Mucosa of rectum (tissue), 2 donors: ENCODE measurements around the gene CYP17A1.
A peak's percentile ranks its signal among the peaks of the same experiment; 100 is the strongest.

Experiments used
- H3K27ac ChIP-seq, 2 donors: one replicate each; pipeline ENCODE4 v1.7.0; 2013; ENCODE audit warnings: inconsistent platforms in 2 of 2, low read depth in 2 of 2, low read length in 2 of 2
- H3K27me3 ChIP-seq, 2 donors: one replicate each; pipeline ENCODE4 v1.7.0; 2013; ENCODE audit warnings: low read length in 2 of 2; ENCODE audit not compliant: control insufficient read depth in 2 of 2, insufficient read depth in 2 of 2
- H3K36me3 ChIP-seq, 2 donors: one replicate each; pipeline ENCODE4 v1.7.0; 2013; ENCODE audit warnings: low read length in 2 of 2; ENCODE audit not compliant: control insufficient read depth in 2 of 2, insufficient read depth in 2 of 2
- H3K4me1 ChIP-seq, 2 donors: one replicate each; pipeline ENCODE4 v1.7.0; 2013; ENCODE audit warnings: low read length in 2 of 2, mild to moderate bottlenecking in 1 of 2; ENCODE audit not compliant: control insufficient read depth in 2 of 2, insufficient read depth in 2 of 2
- H3K4me3 ChIP-seq, 2 donors: one replicate each; pipeline ENCODE4 v1.7.0; 2013; ENCODE audit warnings: low read length in 2 of 2
- H3K9ac ChIP-seq, 2 donors: one replicate each; pipeline ENCODE4 v1.7.0; 2013; ENCODE audit warnings: low read length in 2 of 2, low read depth in 1 of 2, mild to moderate bottlenecking in 1 of 2
- H3K9me3 ChIP-seq, 2 donors: one replicate each; pipeline ENCODE4 v1.7.0; 2013; ENCODE audit warnings: low read length in 2 of 2; ENCODE audit not compliant: control insufficient read depth in 2 of 2
- donor health status: healthy.
- donor health status: Normal muscosa, but diverticular disease.

CYP17A1 gene

DNA sequence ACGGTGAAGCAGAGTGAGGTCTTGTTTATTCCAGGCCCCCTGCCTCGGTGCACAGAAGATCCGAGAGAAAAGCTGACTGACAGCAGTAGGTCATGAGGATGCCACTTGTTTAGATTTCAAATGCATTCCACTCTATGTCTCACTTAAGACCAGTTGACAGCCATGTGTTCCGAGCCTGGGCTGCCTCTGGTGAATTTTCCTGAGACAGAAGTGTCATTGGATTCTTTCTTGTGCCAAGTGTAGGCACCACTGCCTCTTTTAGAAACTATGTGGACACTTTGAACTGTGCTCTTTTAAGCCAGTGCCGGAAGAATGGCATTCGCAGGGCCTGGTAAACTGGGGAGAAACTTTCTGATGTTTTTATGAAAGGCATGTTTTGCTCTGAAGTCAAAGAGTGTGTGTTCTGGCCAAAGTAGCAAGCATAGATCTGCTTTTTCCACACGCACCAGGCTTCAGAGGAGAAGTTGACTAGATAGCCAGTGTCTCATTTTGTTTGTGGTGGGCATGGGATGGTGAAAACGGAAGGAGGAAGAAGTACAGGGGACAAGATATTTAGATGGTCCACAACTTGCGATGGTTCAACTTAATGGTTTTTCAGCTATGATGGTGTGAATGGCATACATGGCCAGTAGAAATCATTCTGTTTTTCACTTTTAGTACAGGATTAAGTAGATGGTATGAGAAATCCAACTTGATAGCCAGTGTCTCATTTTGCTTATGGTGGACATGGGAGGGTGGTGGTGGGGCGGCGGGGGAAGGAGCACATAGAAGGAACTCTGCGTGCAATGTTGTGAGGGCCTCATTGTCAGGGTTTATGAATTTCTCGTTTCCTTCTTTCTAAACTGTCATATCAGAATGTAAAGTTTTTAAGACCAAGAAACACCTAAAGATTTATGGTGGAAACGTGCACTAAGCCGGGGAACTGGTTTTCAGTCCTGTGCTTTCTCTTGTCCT is 41.5 kb downstream of the CYP17A1 start:
- H3K36me3 ChIP-seq: peaks cover 18 to 22% of the 10 kb centered on the region in 2 donors
- no peaks in the 10 kb centered on the region for H3K9me3 ChIP-seq
- peak overlapping the region in 1 of 2 donors; percentile 14 for H3K9ac ChIP-seq

DNA sequence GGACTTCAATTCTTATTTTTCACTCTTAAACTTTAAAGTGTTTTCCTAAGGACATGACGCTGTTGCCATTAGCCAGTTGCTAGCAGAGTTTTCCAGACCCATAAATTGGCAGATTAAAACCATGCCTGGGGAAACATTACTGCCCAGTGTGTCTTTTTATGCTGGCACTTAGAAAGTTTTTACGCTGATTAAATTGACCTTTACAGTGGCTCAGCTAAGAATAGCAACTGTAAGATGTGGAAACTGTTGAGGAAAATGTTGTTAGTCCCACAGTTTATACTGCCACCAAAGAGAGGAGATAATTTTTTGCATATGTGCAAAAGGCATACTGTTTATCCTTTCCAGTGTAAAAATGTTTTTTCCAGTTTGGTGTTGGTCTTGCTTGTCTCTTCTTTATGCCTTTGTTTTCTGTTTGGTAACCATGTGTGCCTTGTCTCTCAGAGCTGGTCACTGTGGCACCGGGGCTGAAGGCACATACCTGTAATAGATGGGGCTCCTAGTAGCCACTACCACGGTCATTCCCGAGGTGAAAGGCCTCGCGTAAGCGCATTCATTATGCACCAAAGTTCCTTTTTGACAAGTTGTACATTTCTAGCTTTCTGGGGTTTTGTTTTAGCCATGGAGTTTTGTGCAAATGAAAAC is 45.3 kb downstream of the CYP17A1 start:
- Histone ChIP-seq H3K9me3 (no peaks in the 10 kb centered on the region), H3K4me3 (no peak overlapping the region), H3K36me3 (no peaks in the 10 kb centered on the region), H3K4me1 (peaks cover 5 to 10% of the 10 kb centered on the region in 2 donors), H3K9ac (no peak overlapping the region), H3K27ac (no peak overlapping the region), H3K27me3 (no peaks in the 10 kb centered on the region)

More for the DNA sequence above, 41.5 kb downstream of the CYP17A1 start:
- Histone ChIP-seq H3K27ac (peak overlapping the region; percentile 54 to 67), H3K27me3 (no peaks in the 10 kb centered on the region), H3K4me1 (peaks cover 9 to 22% of the 10 kb centered on the region in 2 donors), H3K4me3 (peak overlapping the region in 1 of 2 donors; percentile 14)

DNA sequence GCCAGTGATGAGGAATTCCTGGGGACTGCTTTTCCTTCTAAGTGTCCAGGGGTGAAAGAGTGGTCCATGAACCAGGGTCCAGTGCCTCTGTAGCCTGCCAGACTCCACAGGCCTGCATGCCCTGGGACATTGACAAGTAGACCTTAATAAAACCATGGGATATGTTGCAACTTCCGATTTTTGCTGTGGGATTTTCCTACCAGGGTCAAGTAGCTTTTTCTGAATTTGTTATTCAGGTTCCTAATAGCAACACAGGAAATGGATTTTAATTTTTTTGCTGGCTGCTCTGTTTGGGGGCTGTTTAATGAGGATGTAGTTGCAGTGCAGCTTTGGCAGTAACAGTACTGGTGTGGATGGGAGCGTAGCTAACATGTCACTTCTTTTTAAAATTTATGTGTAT is 51.4 kb downstream of the CYP17A1 start:
- no peak overlapping the region for H3K9ac ChIP-seq
- no peaks in the 10 kb centered on the region for H3K9me3 ChIP-seq
- peak overlapping the region in 1 of 2 donors; percentile 74 for H3K27ac ChIP-seq
- peaks cover 17 to 22% of the 10 kb centered on the region in 2 donors for H3K4me1 ChIP-seq
- no peaks in the 10 kb centered on the region for H3K27me3 ChIP-seq
- H3K36me3 ChIP-seq: no peaks in the 10 kb centered on the region
- H3K4me3 ChIP-seq: no peak overlapping the region

DNA sequence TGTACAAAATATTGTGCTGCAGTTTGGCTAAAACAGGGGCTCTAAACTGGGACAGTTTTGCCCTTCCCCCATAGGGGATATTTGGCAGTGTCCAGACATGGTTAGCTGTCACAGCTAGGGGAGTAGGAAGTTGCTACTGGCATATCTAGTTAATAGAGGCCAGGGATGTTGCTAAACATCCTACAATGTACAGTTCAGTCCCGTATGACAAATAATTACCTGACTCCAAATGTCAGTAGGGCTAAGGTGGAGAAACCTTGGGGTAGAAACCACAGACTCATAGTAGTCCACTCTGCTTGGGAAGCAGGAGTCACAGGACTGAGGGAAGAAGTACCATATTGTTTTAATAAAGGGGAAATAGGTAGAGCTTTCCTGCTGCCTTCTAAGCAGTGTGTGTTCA is 53.6 kb downstream of the CYP17A1 start:
- Histone ChIP-seq H3K4me1 (peaks cover 17 to 24% of the 10 kb centered on the region in 2 donors), H3K27me3 (no peaks in the 10 kb centered on the region), H3K27ac (peak overlapping the region; percentile 68), H3K9ac (no peak overlapping the region), H3K36me3 (peaks cover 0 to 4% of the 10 kb centered on the region in 2 donors), H3K9me3 (no peaks in the 10 kb centered on the region), H3K4me3 (no peak overlapping the region)

DNA sequence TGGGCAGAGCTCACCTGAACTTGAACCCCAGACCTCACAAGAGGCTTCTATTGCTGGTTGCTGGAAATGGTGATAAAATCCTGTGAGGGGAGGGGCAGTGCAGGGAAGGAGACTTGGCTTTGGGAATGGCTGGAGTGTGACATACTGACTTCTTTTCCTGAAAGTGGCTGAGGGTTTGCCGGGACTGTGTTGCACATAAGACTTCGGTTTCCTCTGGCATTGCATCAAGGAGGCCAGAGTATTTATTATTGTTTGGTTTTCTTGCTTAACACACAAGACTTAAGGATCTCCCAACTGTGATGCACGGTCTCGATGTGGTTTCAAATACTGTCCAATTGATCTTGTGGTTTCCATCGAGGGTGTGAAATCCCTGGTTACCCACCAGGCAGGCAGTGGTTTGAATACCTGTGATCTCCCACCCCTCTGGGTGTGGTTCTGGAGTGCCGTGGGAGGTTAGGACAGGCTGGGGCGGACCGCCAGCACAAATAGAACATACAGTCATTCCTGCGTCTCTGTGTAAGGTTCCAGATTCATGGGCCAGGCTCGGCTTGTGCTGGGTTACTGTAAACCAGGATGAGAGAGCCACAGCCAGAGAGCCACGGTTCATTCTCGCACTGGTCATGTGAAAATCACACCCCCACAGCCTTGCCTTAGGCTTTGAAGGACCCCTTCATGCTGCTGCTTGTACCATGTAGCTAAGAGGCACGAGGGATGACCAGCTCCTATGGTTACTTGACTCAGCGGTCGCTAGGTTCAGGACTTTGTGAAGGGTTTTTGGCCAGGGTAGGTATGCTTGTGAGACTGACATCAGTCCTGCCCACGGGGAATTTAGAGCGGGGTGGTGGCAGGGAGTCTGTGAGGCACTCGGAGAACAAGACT is 54.3 kb downstream of the CYP17A1 start:
- no peaks in the 10 kb centered on the region for H3K9me3 ChIP-seq
- peaks cover 0 to 6% of the 10 kb centered on the region in 2 donors for H3K36me3 ChIP-seq
- H3K9ac ChIP-seq: peak overlapping the region in 1 of 2 donors; percentile 5
- peaks cover 17 to 24% of the 10 kb centered on the region in 2 donors for H3K4me1 ChIP-seq
- no peak overlapping the region for H3K4me3 ChIP-seq
- H3K27me3 ChIP-seq: no peaks in the 10 kb centered on the region
- peak overlapping the region; percentile 68 for H3K27ac ChIP-seq

DNA sequence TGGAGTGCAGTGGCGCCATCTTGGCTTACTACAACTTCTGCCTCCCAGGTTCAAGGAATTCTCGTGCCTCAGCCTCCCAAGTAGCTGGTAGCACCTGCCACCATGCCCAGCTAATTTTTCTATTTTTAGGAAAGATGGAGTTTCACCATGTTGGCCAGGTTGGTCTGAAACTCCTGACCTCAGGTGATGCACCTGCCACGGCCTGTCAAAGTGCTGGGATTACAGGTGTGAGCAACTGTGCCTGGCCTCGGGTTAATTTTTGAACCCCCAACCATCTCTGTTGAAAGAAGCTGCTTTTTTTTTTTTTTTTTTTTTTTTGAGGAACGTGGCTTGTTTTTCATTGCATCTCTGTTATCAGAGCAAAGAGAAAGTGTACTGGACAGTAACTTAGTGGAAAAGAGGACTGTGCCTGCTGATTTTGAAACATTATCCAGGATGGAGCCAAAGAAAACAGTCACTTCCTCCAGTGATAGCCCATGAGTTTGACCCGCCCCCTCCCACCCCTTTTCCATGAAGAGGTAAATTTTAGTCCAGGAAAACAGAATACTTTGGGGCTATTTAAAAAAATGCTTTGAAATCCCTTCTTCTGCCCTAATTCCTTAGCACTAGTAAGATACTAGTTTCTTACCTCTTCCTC is 55.2 kb downstream of the CYP17A1 start:
- Histone ChIP-seq H3K4me3 (no peak overlapping the region), H3K27ac (peak overlapping the region; percentile 68), H3K9me3 (no peaks in the 10 kb centered on the region), H3K27me3 (no peaks in the 10 kb centered on the region), H3K4me1 (peaks cover 17 to 24% of the 10 kb centered on the region in 2 donors), H3K36me3 (peaks cover 0 to 6% of the 10 kb centered on the region in 2 donors), H3K9ac (peak overlapping the region in 1 of 2 donors; percentile 5)

DNA sequence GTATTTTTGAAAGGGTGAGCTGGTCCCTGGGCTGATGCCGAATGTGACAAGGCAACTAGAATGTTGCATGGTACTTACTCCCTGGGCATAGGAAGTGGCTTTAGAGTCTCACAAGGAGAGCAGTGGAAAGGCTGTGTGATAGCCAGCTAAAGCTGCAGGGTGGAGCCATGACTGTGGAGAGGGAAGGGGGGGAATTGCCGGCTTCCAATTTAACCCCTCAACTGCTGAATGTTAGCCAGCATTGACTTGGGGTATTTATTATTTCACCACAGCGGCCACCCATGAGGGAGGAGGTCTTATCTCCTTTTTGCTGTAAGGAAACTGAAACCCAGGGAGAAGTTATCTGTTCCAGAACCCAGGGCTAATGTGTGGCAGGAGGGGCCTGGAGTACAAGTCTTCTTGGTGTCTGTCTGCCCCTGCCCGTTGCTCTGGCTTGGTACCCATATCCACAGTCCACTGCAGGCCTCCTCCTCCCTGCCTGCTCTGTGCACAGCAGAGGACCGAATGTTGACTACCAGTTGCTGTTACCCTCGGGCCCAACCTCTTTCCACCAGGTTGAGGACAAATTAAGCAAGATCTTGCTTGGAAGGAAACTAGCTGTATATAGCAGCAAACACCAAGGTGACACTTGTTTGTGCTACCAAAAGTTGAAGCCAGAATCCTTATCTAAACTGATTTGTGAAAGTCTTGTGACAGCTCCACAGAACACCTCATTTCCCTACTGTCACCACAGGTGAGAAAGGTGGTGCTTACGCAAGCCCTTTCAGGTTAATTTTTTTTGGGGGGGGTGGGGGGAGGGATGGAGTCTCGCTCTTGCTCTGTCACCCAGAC is 55.9 kb downstream of the CYP17A1 start:
- Histone ChIP-seq H3K4me3 (no peak overlapping the region), H3K9me3 (no peaks in the 10 kb centered on the region), H3K4me1 (peaks cover 17 to 27% of the 10 kb centered on the region in 2 donors), H3K36me3 (peaks cover 0 to 6% of the 10 kb centered on the region in 2 donors), H3K9ac (no peak overlapping the region), H3K27me3 (no peaks in the 10 kb centered on the region), H3K27ac (peak overlapping the region; percentile 17 to 52)
